NCI-H1048 (cell line): ENCODE measurements around the gene SOX6.
"Not testable (repeated sequence)": the region's sequence is repeated elsewhere in the genome, so short reads cannot be mapped to it uniquely, and the experiment has no call there.

Experiments used
- DNase-seq: peaks from one replicate; lab custom pipeline; 2025; lab: John Stamatoyannopoulos, UW

SOX6 gene

DNA sequence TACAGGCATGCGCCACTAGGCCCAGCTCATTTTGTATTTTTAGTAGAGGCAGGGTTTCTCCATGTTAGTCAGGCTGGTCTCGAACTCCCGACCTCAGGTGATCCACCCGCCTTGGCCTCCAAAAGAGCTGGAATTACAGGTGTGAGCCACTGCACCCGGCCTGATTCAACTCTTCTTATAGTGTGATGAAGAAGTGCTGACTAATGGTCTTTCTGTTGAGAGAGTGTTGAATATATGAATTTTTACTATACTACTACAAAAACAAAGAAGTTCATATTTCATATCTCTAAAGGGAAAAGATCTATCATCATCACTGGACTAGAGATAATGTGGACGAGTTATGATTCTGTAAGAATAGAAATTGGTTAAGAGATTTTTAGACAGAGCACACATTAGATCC is 320.1 kb downstream of the SOX6 start:
- DNase-seq = no peak

GRCh38 chr11:16034074-16034473 is 322.3 kb downstream of the SOX6 start:
- DNase-seq = no peak

DNA sequence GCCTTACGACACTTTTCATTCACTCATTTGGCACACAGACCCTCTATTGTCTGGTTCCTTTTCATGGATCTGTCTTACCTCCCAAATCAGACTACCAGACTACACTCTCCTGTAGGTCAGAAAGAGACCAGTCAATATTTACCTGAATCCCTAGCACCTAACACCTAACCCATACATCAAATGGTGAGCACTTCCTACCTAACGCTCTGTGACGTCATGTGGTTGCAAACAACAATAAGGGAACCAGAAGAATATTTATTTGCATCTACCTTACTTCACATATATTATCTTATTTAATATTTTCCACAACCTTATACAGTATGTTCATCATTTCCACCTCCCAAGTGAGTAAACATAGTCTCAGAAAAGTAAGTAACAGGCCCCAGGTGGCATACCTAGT is 323.4 kb downstream of the SOX6 start:
- no peak for DNase-seq

DNA sequence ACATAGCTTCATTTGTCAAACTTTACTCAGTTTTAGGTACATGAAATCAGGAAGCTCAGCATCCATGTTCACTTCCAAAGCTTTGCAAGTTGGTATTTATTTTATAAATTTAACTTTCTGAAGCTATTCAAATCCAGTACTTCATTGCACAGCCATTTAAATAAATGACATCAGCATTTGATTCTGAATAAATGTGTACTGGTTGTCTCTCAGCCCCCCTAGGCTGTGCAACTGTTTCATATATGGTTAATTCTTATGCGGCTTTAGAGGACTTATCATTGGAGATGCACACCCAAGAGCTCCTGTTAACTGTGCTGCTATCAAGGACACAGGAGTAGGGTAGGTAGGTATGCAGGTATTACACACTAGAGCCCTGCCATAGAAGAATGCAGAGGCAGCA is 325.1 kb downstream of the SOX6 start:
- DNase-seq = no peak

DNA sequence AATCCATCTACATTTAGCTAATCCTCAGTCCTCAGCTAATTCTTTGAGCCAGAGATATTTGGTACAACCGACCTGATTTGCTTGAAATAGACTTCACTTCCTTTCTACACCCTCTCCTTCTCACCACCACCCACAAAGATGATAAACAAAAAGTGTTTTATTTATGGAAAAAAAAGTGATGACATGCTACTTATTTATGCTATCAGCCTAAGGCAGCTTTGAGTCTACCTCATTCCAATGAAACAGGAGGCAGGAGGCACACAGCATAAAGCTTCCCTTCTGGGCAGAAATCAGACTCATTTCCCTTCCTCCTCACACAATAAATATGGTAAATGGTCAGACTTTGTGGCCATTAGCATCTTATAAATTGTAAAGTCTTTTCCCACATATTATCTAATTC is 325.7 kb downstream of the SOX6 start:
- DNase-seq = no peak

- not testable (repeated sequence) for DNase-seq
Observed at GRCh38 chr11:16029151-16029550, 327.2 kb downstream of the SOX6 start.

DNA sequence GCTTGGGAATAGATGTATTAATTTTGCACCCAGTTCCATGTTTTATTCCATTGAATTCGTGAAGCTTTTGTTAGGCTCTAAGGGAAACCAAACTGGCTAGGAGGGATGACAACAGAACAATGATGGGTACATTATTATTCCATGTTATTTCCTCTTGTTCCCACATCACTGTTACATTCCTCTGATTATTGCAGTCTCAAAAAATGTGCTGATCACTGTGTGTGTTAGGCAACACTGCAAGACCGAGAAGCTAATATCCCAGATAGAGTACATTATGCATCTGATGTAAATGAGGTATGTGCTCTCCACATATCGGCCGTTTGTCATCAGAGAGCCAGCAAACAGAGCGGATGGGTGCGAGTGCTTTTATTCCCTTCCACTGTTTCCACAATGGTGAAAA is 327.9 kb downstream of the SOX6 start:
- DNase-seq = no peak

DNA sequence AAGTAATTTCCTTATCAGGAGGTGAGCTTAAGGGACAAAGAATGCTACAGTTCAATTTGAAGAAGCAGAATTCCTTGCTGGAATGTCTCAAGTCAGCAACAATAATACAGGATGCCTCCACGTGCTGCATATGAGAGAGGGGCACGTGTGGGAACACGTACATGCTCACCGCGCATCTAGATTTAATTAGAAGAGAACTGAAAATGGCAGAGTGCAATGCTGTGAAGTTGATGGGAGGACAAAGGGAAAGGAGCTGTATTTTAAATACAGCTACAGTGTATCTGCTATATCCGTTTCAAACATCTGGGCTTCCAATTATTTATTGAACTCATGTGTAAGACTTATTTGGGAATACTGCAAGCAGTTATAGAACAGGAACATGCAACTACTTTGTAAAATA is 328.7 kb downstream of the SOX6 start:
- DNase-seq = no peak

- no peak for DNase-seq
Observed at GRCh38 chr11:16026849-16027248, 329.5 kb downstream of the SOX6 start.

GRCh38 chr11:16018931-16019330 is 337.4 kb downstream of the SOX6 start:
- DNase-seq = no peak

DNA sequence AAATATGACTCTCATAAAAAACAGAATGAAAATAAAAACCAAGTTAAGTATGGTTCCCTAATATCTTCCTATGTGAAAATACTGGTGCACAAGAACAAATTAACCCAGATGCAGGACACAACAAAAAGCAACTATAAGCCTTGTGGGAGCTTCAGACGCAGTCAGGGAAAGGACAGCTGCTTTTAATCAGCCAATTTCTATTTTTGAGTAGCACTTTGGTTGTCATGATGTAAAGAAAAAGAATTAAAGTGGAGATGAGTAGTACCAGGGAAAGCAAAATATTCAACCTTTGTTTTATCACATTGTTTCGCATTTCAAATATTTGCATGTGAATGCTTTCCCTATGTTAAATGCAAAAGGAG is 339.9 kb downstream of the SOX6 start:
- DNase-seq = no peak

DNA sequence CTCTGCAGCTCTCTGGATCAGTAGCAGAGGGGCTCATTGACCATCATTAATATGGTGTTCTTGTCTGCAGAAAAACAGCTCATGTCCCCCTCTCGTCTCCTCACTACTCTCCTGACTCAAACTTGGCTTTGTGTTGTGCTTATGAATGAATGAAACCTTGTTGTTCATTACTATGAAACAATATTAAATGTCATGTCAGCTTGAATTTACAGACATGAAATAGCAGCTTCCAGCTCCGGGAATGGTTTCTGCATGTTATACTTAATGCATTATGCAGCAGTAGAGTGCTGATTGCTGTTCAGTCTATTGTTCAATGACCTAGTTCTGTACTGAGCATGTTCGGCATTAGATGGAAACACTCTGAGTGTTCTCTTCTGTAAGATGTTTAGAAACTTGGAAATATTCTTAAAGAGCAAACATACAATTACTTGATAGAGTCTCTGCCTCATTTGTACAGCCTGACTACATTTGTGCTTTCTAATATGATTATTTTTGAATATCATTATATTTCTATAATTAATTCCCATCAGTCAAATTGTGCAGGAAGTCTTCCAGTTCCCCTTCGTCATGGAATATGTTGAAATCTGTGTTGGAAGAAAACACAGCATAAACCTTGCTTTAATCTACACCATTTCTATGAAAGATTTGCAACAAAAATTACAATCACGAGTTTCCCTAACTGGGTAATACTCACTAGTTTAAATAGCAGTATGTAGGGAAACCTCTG is 340.4 kb downstream of the SOX6 start:
- DNase-seq = no peak

GRCh38 chr11:16013649-16014275 is 342.6 kb downstream of the SOX6 start:
- DNase-seq = no peak

DNA sequence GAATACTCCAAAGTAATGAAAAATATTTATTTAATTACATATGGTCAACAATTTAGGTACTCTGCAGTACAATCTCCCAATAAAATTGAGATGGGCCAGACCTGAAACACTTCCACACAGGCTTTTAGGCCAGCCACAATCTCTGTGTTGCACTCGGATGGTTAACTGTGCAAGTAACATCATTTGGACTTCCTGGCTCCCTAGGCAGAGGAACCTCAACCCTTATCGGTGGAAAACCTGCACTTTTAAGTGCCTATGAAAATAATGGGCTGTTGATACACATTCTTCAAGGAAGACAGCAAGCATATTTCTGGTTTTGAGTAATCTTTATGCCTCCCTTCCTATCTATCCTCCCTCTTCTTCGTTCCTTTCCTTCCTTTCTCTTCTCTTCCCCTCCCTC is 343.1 kb downstream of the SOX6 start:
- DNase-seq = no peak

DNA sequence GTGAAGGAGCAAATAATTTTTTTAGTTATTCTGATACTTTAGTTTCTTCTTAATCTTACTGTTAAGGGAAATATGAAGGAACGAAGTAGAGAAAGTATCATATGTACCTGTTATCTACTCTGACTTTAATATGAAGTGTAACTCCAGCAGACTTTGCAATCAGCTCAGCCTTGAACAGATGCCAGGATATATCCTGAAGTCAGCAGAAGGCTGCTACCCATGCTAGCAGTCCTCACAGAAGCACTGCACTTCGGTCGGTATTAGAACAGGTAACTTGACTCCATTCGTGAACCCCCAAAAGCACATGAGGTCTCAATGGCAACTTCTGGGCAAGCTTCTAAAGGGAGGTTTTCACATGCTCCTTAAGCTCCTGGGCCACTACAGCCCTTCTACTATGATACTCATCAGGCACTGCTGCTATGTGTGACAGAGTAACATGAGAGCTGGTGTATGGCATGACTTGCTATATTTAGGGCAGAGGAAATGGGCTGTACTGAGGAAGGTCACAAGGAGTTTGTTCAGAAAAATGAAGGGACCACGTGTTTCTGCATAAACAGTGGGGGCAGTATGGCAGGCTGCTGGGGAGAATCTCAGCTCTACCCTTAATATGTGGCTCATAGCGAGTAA is 344.1 kb downstream of the SOX6 start:
- no peak for DNase-seq

- no peak for DNase-seq
Observed at GRCh38 chr11:16011396-16011795, 344.9 kb downstream of the SOX6 start.

- DNase-seq = no peak
Observed at GRCh38 chr11:16009021-16009420, 347.3 kb downstream of the SOX6 start.

- DNase-seq = no peak
Observed at GRCh38 chr11:16007514-16007913, 348.8 kb downstream of the SOX6 start.

DNA sequence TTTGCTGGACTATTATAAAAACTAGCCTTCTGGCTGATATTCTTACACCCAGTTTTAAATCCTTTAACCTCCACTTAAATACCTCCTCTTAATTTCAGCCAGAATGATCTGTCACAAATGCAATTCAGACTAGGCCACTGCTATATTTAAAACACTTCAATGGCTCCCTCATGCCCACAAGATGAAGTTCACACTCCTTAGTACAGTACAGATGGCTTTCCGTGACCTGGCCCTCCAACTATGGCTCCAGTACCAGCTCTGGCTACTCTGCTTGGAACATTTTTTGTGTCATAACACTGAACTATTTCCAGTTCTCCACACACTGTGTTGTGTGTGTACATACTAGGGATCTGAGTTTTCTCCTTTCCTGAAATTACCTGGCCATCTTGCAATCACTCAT is 353.4 kb downstream of the SOX6 start:
- DNase-seq = no peak

DNA sequence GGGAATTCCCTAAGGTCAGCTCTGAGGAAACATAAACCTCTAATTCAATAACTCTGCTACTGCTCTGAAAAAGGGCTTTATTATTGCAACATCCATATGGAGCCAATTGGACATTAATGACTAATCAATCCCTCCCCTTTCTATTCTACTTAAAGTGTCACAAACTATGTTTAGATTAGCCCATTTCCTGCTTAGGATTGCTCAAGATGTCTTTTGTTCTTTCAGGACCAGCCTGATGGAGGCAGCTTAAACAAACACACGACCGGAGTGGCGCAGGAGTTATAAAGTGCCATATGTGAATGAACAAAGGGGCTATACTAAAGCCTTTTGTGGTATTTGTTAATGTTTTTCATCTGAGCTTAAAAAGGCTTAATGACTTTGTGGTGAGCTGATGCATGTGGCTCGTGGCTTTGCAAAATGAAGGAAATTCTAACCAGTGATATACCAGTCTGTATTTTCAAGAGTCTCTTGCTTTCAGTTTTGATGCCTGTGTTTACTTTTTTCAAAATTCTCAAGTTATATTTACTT is 354.4 kb downstream of the SOX6 start:
- DNase-seq = peak; percentile 40

- no peak for DNase-seq
Observed at GRCh38 chr11:16001044-16001568, 355.2 kb downstream of the SOX6 start.

DNA sequence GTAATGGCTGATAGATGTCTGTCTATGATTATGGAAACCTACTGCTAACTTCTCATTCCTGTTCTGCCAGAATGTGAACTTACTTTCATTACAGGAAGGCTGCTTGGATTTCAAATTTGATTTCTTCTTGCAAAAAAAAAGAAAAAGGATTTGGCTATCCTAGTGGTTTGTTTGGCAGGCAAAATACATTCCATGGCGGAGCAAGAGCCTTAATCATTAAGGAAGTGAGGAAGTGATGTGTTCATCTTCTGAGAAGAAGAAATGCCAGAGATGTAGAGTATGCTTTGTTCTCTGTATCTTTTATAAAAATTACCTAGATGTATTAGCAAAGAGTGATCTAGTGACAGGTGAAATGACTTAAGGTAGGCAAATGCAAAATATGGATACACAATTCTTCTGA is 356.3 kb downstream of the SOX6 start:
- no peak for DNase-seq

GRCh38 chr11:15993345-15993744 is 363.0 kb downstream of the SOX6 start:
- no peak for DNase-seq
